ENCODE data around the gene THSD7B. TPM values are rescaled to one million over a fixed set of nuclear protein-coding genes. Genes with fewer than 3 reads are reported as not detected.

THSD7B gene
- total RNA-seq (2022; extraction: Qiagen RNA extraction), result not detected in 5 replicates

GRCh38 chr2:136765256-136766072, at the start of gene THSD7B:
THSD7B (plus strand) TSS chr2:136765545; CDS start chr2:136882179, 116,634 bp downstream.

